Mesendoderm (in vitro differentiated cells): Measurements from ENCODE around the gene TBX1.
A peak's percentile ranks its signal among the peaks of the same experiment; 100 is the strongest.

Experiments
- DNase-seq: peaks from one replicate; pipeline ENCODE4 v3.0.0; 2013
- H2AK5ac ChIP-seq: 2 replicates; pipeline ENCODE4 v1.6.1; 2013; ENCODE audit warnings: low read length, inconsistent platforms
- H2BK120ac ChIP-seq: 2 replicates; pipeline ENCODE4 v1.6.1; 2013; ENCODE audit warnings: low read depth, mild to moderate bottlenecking, low read length, moderate library complexity, mixed read lengths
- H2BK15ac ChIP-seq: replicated peaks from 2 replicates; pipeline ENCODE4 v1.6.1; 2013; ENCODE audit warnings: low read depth, mild to moderate bottlenecking, moderate library complexity
- H2BK5ac ChIP-seq: 2 replicates; pipeline ENCODE4 v1.6.1; 2013; ENCODE audit warnings: low read length, inconsistent platforms
- H3K18ac ChIP-seq: 2 replicates; pipeline ENCODE4 v1.6.1; 2013; ENCODE audit warnings: mild to moderate bottlenecking, low read length, mixed read lengths
- H3K23ac ChIP-seq: one replicate; pipeline ENCODE4 v1.6.1; 2013; ENCODE audit warnings: low read length
- H3K27ac ChIP-seq: 2 replicates; pipeline ENCODE4 v1.5.1; 2013; ENCODE audit warnings: low read depth, mild to moderate bottlenecking, inconsistent platforms, low read length, moderate library complexity
- H3K27me3 ChIP-seq: 2 replicates; pipeline ENCODE4 v1.6.1; 2013; ENCODE audit warnings: low read length, control low read depth, mild to moderate bottlenecking, inconsistent platforms; ENCODE audit not compliant: insufficient read depth, poor library complexity
- H3K36me3 ChIP-seq: 2 replicates; pipeline ENCODE4 v1.6.1; 2013; ENCODE audit warnings: low read length, inconsistent platforms; ENCODE audit not compliant: control insufficient read depth, insufficient read depth
- H3K4ac ChIP-seq: one replicate; pipeline ENCODE4 v1.6.1; 2013; ENCODE audit warnings: low read depth, mild to moderate bottlenecking, low read length, moderate library complexity
- H3K4me1 ChIP-seq: 2 replicates; pipeline ENCODE4 v1.6.1; 2013; ENCODE audit warnings: low read depth, low read length, inconsistent platforms; ENCODE audit not compliant: control insufficient read depth
- H3K4me2 ChIP-seq: 2 replicates; pipeline ENCODE4 v1.6.1; 2013; ENCODE audit warnings: low read length
- H3K4me3 ChIP-seq: 2 replicates; pipeline ENCODE4 v1.5.1; 2013; ENCODE audit warnings: mild to moderate bottlenecking, low read length
- H3K56ac ChIP-seq: one replicate; pipeline ENCODE4 v1.6.1; 2013; ENCODE audit warnings: low read length
- H3K79me1 ChIP-seq: 2 replicates; pipeline ENCODE4 v1.6.1; 2013; ENCODE audit warnings: low read length, inconsistent platforms
- H3K79me2 ChIP-seq: 2 replicates; pipeline ENCODE4 v1.6.1; 2013; ENCODE audit warnings: mild to moderate bottlenecking, low read length; ENCODE audit not compliant: control insufficient read depth, insufficient read depth
- H3K9ac ChIP-seq: 2 replicates; pipeline ENCODE4 v1.6.1; 2013; ENCODE audit warnings: low read length, inconsistent platforms
- H4K5ac ChIP-seq: one replicate; pipeline ENCODE4 v1.6.1; 2013; ENCODE audit warnings: low read length
- H4K8ac ChIP-seq: one replicate; pipeline ENCODE4 v1.6.1; 2013; ENCODE audit warnings: low read depth, mild to moderate bottlenecking, control low read depth, low read length, moderate library complexity
- WGBS: extraction: QIAGEN DNeasy Blood & Tissue Kit; methylation state at CpG from one replicate; pipeline ENCODE4 v1.1.7; 2013; ENCODE audit warnings: low lambda C conversion rate, missing lambda C conversion rate; ENCODE audit not compliant: insufficient coverage; ENCODE audit errors: extremely low coverage; 5-methylcytosine and 5-hydroxymethylcytosine counted together

TBX1 gene

GRCh38 chr22:19759427-19760057 is 1.0 kb upstream of the TBX1 start:
- Histone ChIP-seq H3K4me3 (no peak overlapping the region), H2AK5ac (no peak overlapping the region), H3K36me3 (no peaks in the 10 kb centered on the region), H2BK120ac (no peak overlapping the region), H3K23ac (no peak overlapping the region), H4K5ac (no peak overlapping the region), H3K79me1 (no peaks in the 10 kb centered on the region), H2BK15ac (no peak overlapping the region), H3K27ac (no peak overlapping the region), H3K4me1 (no peaks in the 10 kb centered on the region), H3K4ac (no peak overlapping the region), H3K79me2 (no peaks in the 10 kb centered on the region), H2BK5ac (no peak overlapping the region), H3K18ac (no peak overlapping the region), H3K4me2 (no peak overlapping the region), H3K27me3 (peaks cover 89% of the 10 kb centered on the region), H3K9ac (no peak overlapping the region), H4K8ac (no peak overlapping the region), H3K56ac (no peak overlapping the region)
- no CpG with 5 or more reads among the region's 43 CpGs for WGBS
- no peak for DNase-seq

DNA sequence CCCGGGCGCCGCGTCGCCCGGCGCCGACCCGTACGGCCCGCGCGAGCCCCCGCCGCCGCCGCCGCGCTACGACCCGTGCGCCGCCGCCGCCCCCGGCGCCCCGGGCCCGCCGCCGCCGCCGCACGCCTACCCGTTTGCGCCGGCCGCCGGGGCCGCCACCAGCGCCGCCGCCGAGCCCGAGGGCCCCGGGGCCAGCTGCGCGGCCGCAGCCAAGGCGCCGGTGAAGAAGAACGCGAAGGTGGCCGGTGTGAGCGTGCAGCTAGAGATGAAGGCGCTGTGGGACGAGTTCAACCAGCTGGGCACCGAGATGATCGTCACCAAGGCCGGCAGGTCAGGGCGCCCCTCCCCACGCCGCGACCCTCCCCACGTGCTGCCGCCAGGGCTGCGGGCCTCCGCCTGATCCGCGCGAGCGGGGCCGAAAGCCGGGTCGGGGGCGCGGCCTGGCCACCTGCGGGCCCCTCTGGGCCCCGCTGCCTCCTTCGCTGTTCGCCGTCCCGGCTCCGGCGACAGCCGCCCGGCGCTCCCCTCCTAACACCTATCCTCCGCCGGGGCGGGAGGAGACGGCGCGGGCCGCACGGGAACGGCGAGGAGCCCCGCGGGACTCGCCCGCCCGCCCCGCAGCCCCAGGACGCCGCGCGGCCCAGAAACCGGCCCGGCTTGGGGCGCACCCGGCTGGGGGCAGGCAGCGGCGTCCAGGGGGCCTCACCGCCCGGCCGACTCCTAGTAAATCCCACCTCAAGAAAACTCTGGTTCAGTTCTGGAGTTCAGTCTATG is 560 bp downstream of the TBX1 start:
- Histone ChIP-seq H2BK120ac (no peak overlapping the region), H3K79me2 (no peaks in the 10 kb centered on the region), H3K4me2 (peak overlapping the region; percentile 27), H3K36me3 (no peaks in the 10 kb centered on the region), H3K23ac (no peak overlapping the region), H3K4ac (no peak overlapping the region), H2BK5ac (no peak overlapping the region), H3K27me3 (peaks cover 87% of the 10 kb centered on the region), H3K18ac (no peak overlapping the region), H4K5ac (no peak overlapping the region), H3K56ac (peak overlapping the region; percentile 74), H2BK15ac (no peak overlapping the region), H2AK5ac (no peak overlapping the region), H4K8ac (no peak overlapping the region), H3K4me3 (no peak overlapping the region), H3K27ac (no peak overlapping the region), H3K9ac (no peak overlapping the region), H3K79me1 (no peaks in the 10 kb centered on the region), H3K4me1 (peaks cover 3% of the 10 kb centered on the region)
- DNase-seq, result no peak
- no CpG with 5 or more reads among the region's 117 CpGs for WGBS

DNA sequence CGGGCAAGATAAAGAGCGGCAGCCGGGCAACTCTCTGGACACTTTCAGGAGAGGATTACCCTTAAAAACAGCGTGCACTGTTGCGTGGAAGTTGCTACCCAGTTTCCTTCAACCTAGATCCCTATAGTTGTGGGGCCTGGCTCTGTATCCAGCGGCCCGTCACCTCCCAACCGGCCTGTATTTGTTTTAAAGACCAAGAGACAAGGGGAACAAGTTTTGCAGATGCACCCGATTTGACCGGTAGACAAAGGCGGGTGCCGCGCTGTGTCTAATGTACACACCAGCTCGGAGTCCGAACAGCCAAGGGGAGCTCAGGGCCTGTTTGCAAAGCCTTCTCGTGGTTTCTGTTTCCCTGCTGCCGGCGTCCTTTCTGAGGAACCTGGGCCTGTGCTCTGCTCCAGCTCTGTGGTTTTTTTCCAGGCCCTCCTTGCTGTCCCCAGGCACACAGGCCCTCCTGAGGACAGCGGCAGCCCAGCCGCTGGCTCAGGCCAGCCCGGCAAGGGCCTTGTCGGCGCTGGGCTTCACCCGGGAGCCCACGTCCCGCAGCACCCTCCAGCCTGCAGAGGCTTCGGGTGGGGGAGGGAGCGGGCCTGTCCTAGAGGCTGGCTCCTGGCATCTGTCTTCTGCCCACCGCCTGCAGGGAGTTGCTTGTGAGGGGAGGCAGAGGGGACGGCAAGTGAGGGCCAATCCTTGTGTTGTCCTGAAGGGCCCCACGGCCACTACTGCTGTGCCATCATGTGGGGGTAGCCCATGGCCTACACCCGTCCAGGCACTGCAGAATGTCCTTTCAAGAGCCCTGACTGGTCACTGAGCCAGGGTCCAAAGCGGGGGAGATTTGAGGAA is 1.4 kb downstream of the TBX1 start:
- Histone ChIP-seq H2AK5ac (no peak overlapping the region), H3K27ac (no peak overlapping the region), H2BK5ac (no peak overlapping the region), H3K23ac (peak overlapping the region; percentile 80), H4K5ac (no peak overlapping the region), H2BK120ac (no peak overlapping the region), H3K4me3 (no peak overlapping the region), H3K9ac (no peak overlapping the region), H2BK15ac (no peak overlapping the region), H3K18ac (no peak overlapping the region), H4K8ac (no peak overlapping the region), H3K4ac (no peak overlapping the region), H3K4me2 (no peak overlapping the region), H3K79me1 (no peaks in the 10 kb centered on the region), H3K56ac (peak overlapping the region; percentile 50), H3K4me1 (peaks cover 3% of the 10 kb centered on the region), H3K27me3 (peaks cover 91% of the 10 kb centered on the region), H3K79me2 (no peaks in the 10 kb centered on the region), H3K36me3 (no peaks in the 10 kb centered on the region)
- DNase-seq, result peak; percentile 65
- WGBS, result no CpG with 5 or more reads among the region's 33 CpGs

DNA sequence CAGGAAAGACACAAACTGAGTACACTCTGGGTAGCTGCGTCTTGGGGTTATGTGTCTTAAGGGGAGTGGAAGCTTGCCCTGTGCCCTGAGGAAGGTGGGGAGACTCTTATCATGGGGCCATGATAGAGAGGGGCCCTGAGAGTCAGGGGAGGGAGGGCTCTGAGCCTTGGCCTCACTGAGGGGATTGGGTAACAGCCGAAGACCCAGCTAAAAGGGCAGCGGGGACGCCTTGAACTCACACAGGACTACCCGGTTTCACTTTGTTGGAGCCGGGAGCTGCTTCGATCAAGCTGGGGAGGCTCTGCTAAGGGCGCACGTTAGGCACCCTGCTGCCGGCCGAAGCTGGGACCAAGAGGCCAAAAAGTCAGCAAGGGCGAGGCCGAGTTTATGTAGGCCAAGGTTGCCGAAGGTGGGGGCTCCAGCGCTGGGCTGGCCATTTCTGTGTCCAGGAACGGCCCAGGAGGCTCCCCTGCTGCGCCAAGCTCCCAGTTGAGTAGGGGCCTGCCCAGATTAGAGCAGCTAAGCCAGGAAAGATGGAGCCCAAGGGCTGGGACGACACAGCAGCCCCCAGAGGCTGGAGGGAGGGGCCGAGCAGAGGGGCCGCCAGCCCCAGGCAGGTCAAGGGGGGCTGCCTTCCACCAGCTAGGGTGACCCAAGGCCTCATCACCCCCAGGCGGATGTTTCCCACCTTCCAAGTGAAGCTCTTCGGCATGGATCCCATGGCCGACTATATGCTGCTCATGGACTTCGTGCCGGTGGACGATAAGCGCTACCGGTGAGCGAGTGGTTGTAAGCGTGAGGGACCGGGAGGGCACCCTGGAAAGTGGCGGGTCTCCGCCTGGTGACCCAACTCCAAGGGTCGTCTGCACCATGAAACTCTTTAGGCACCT is 2.2 kb downstream of the TBX1 start:
- no peak overlapping the region for H4K5ac ChIP-seq
- no peaks in the 10 kb centered on the region for H3K79me2 ChIP-seq
- H3K56ac ChIP-seq, result peak overlapping the region; percentile 50
- no peak overlapping the region for H3K4me2 ChIP-seq
- no peak overlapping the region for H2AK5ac ChIP-seq
- peak overlapping the region; percentile 80 for H3K23ac ChIP-seq
- H3K79me1 ChIP-seq, result no peaks in the 10 kb centered on the region
- no peak overlapping the region for H3K27ac ChIP-seq
- H3K9ac ChIP-seq, result no peak overlapping the region
- H3K36me3 ChIP-seq, result no peaks in the 10 kb centered on the region
- no peak overlapping the region for H2BK120ac ChIP-seq
- no peak overlapping the region for H3K4ac ChIP-seq
- H3K4me1 ChIP-seq, result peaks cover 3% of the 10 kb centered on the region
- H3K18ac ChIP-seq, result no peak overlapping the region
- H2BK15ac ChIP-seq, result no peak overlapping the region
- no peak overlapping the region for H3K4me3 ChIP-seq
- DNase-seq, result no peak
- WGBS, result no CpG with 5 or more reads among the region's 34 CpGs
- H3K27me3 ChIP-seq, result peaks cover 90% of the 10 kb centered on the region
- no peak overlapping the region for H4K8ac ChIP-seq
- no peak overlapping the region for H2BK5ac ChIP-seq

DNA sequence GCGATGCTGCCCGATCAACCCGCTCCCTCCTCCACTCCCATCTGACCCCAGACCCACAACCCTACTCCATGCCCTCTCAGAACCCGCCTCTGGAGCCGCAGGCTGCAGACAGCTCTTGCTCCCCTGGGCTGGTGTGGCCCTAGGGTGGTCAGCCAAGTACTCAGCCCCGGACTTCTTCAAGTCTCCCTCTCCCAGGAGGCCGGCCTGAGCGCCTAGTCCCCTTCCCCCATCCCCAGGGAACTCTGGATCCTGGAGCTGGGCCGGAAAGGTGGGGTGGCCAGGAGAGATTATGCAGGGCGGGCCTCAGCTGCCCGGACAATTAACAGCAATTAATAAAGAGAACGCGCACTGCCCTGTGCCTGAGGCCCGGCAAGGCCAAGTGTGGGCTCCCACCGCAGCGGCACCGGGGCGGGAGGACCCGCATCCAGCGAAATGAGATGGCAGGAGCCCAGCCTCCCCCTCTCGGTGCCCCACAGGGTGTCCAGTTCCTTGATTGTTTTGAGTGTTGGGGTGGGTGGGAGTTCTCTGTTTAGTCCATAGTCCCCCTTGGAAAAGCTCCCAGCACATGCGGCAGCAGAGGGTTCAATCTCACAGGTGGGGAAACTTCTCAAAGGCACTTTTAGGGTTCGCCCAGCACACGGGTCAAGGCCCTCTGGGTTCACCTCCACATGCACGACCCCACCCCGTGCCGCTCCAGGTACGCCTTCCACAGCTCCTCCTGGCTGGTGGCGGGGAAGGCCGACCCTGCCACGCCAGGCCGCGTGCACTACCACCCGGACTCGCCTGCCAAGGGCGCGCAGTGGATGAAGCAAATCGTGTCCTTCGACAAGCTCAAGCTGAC is 3.1 kb downstream of the TBX1 start:
- Histone ChIP-seq H3K27me3 (peaks cover 88% of the 10 kb centered on the region), H3K79me1 (no peaks in the 10 kb centered on the region), H3K27ac (no peak overlapping the region)

More for the DNA sequence above, 3.1 kb downstream of the TBX1 start:
- DNase-seq, result no peak
- H3K4me2 ChIP-seq, result no peak overlapping the region
- no CpG with 5 or more reads among the region's 39 CpGs for WGBS
- no peak overlapping the region for H3K4me3 ChIP-seq
- no peak overlapping the region for H4K8ac ChIP-seq
- H2BK120ac ChIP-seq, result no peak overlapping the region
- H3K4me1 ChIP-seq, result peaks cover 3% of the 10 kb centered on the region
- H3K56ac ChIP-seq, result peak overlapping the region; percentile 47
- H3K79me2 ChIP-seq, result no peaks in the 10 kb centered on the region
- H2AK5ac ChIP-seq, result no peak overlapping the region
- H2BK5ac ChIP-seq, result no peak overlapping the region
- H3K18ac ChIP-seq, result no peak overlapping the region
- H3K23ac ChIP-seq, result peak overlapping the region; percentile 45
- H3K9ac ChIP-seq, result no peak overlapping the region
- no peak overlapping the region for H4K5ac ChIP-seq
- H2BK15ac ChIP-seq, result no peak overlapping the region
- no peak overlapping the region for H3K4ac ChIP-seq
- H3K36me3 ChIP-seq, result no peaks in the 10 kb centered on the region
